Measurements from ENCODE around the gene FAM118B.

FAM118B gene

GRCh38 chr11:126256216-126256615 is 44.6 kb downstream of the FAM118B start:
- Mint-ChIP-seq H3K27me3 (no peaks in the 10 kb centered on the region), H3K4me3 (no peak overlapping the region), H3K4me1 (ENCODE audit: low read depth) (peaks cover 3% of the 10 kb centered on the region), H3K36me3 (ENCODE audit: low read depth) (peaks cover 87% of the 10 kb centered on the region), H3K9me3 (no peaks in the 10 kb centered on the region), H3K27ac (no peak overlapping the region)
- intact Hi-C loops (cut with micrococcal nuclease) = no loop called here

- Mint-ChIP-seq H3K4me1 (ENCODE audit: low read depth) (peaks cover 5% of the 10 kb centered on the region), H3K27ac (no peak overlapping the region), H3K36me3 (ENCODE audit: low read depth) (peaks cover 87% of the 10 kb centered on the region), H3K27me3 (no peaks in the 10 kb centered on the region), H3K4me3 (no peak overlapping the region), H3K9me3 (no peaks in the 10 kb centered on the region)
- intact Hi-C loops (cut with micrococcal nuclease) = no loop called here
These were observed 45.6 kb downstream of the FAM118B start for GRCh38 chr11:126257144-126257543.

- H3K36me3 Mint-ChIP-seq (ENCODE audit: low read depth) = peaks cover 87% of the 10 kb centered on the region
- H3K4me1 Mint-ChIP-seq (ENCODE audit: low read depth) = peaks cover 5% of the 10 kb centered on the region
- intact Hi-C loops (cut with micrococcal nuclease) = no loop called here
- H3K27me3 Mint-ChIP-seq = no peaks in the 10 kb centered on the region
- H3K4me3 Mint-ChIP-seq = no peak overlapping the region
- no peak overlapping the region for H3K27ac Mint-ChIP-seq
- H3K9me3 Mint-ChIP-seq = no peaks in the 10 kb centered on the region
These were observed 46.2 kb downstream of the FAM118B start for GRCh38 chr11:126257764-126258163.

GRCh38 chr11:126262216-126262615 is 50.6 kb downstream of the FAM118B start:
- intact Hi-C loops (cut with micrococcal nuclease) = no loop called here
- no peak overlapping the region for H3K4me3 Mint-ChIP-seq
- no peaks in the 10 kb centered on the region for H3K27me3 Mint-ChIP-seq
- H3K36me3 Mint-ChIP-seq (ENCODE audit: low read depth) = peaks cover 87% of the 10 kb centered on the region
- H3K27ac Mint-ChIP-seq = no peak overlapping the region
- H3K4me1 Mint-ChIP-seq (ENCODE audit: low read depth) = peaks cover 21% of the 10 kb centered on the region
- no peaks in the 10 kb centered on the region for H3K9me3 Mint-ChIP-seq

GRCh38 chr11:126263489-126263888 is 51.9 kb downstream of the FAM118B start:
- no peaks in the 10 kb centered on the region for H3K9me3 Mint-ChIP-seq

GRCh38 chr11:126265811-126266210 is 54.2 kb downstream of the FAM118B start:
- no peaks in the 10 kb centered on the region for H3K27me3 Mint-ChIP-seq
- H3K9me3 Mint-ChIP-seq = no peaks in the 10 kb centered on the region
- H3K4me1 Mint-ChIP-seq (ENCODE audit: low read depth) = peaks cover 33% of the 10 kb centered on the region
- H3K27ac Mint-ChIP-seq = no peak overlapping the region
- no peak overlapping the region for H3K4me3 Mint-ChIP-seq
- peaks cover 86% of the 10 kb centered on the region for H3K36me3 Mint-ChIP-seq (ENCODE audit: low read depth)
- intact Hi-C loops (cut with micrococcal nuclease) = loop anchor here (5.0 kb wide), 1 partner anchor 36 kb away; the partner anchor contains the start of gene DCPS

More at GRCh38 chr11:126263489-126263888, 51.9 kb downstream of the FAM118B start:
- peaks cover 27% of the 10 kb centered on the region for H3K4me1 Mint-ChIP-seq (ENCODE audit: low read depth)
- peaks cover 89% of the 10 kb centered on the region for H3K36me3 Mint-ChIP-seq (ENCODE audit: low read depth)
- intact Hi-C loops (cut with micrococcal nuclease) = no loop called here
- H3K27ac Mint-ChIP-seq = no peak overlapping the region
- no peak overlapping the region for H3K4me3 Mint-ChIP-seq
- no peaks in the 10 kb centered on the region for H3K27me3 Mint-ChIP-seq

GRCh38 chr11:126267650-126268049 is 56.1 kb downstream of the FAM118B start:
- Mint-ChIP-seq H3K4me1 (ENCODE audit: low read depth) (peaks cover 28% of the 10 kb centered on the region), H3K27me3 (no peaks in the 10 kb centered on the region), H3K36me3 (ENCODE audit: low read depth) (peaks cover 71% of the 10 kb centered on the region), H3K4me3 (peak overlapping the region; percentile 94), H3K27ac (peak overlapping the region; percentile 98), H3K9me3 (no peaks in the 10 kb centered on the region)
- intact Hi-C loops (cut with micrococcal nuclease) = loop anchor here (1.0 to 5.0 kb wide), 3 partner anchors 35 to 675 kb away; partner anchors contain the start of genes DCPS and STT3A

- Mint-ChIP-seq H3K9me3 (no peaks in the 10 kb centered on the region), H3K27ac (peak overlapping the region; percentile 98), H3K36me3 (ENCODE audit: low read depth) (peaks cover 71% of the 10 kb centered on the region), H3K4me3 (peak overlapping the region; percentile 94), H3K4me1 (ENCODE audit: low read depth) (peaks cover 28% of the 10 kb centered on the region), H3K27me3 (no peaks in the 10 kb centered on the region)
- intact Hi-C loops (cut with micrococcal nuclease) = loop anchor here (1.0 to 5.0 kb wide), 3 partner anchors 34 to 676 kb away; partner anchors contain the start of genes DCPS and STT3A
These were observed 56.8 kb downstream of the FAM118B start for GRCh38 chr11:126268361-126268707.

GRCh38 chr11:126268708-126269579 is 57.4 kb downstream of the FAM118B start, which contains the start of the genes FOXRED1 and SRPRA:
Gene FOXRED1, plus strand, starts transcription at chr11:126269154. Its CDS starts 53 bp downstream, at chr11:126269207.
Gene SRPRA, minus strand, starts transcription at chr11:126268895. Its CDS starts 91 bp downstream, at chr11:126268804.
- Mint-ChIP-seq H3K27me3 (no peaks in the 10 kb centered on the region), H3K4me3 (peak within 1 kb of the TSS; percentile 94), H3K36me3 (ENCODE audit: low read depth) (peaks cover 71% of the 10 kb centered on the region), H3K9me3 (no peaks in the 10 kb centered on the region), H3K27ac (peak within 1 kb of the TSS; percentile 98), H3K4me1 (ENCODE audit: low read depth) (peaks cover 28% of the 10 kb centered on the region)
- intact Hi-C loops (cut with micrococcal nuclease) = loop anchor here (1.0 to 5.0 kb wide), 5 partner anchors 14 to 676 kb away; partner anchors contain the start of genes DCPS, FAM118B, RPUSD4 and STT3A

- Mint-ChIP-seq H3K4me3 (no peak overlapping the region), H3K27ac (no peak overlapping the region), H3K36me3 (ENCODE audit: low read depth) (peaks cover 59% of the 10 kb centered on the region), H3K4me1 (ENCODE audit: low read depth) (peaks cover 33% of the 10 kb centered on the region), H3K27me3 (no peaks in the 10 kb centered on the region), H3K9me3 (no peaks in the 10 kb centered on the region)
- intact Hi-C loops (cut with micrococcal nuclease) = no loop called here
These were observed 65.7 kb downstream of the FAM118B start for GRCh38 chr11:126277322-126277721.

- intact Hi-C loops (cut with micrococcal nuclease) = no loop called here
- Mint-ChIP-seq H3K4me3 (no peak overlapping the region), H3K27ac (no peak overlapping the region), H3K36me3 (ENCODE audit: low read depth) (peaks cover 55% of the 10 kb centered on the region), H3K9me3 (no peaks in the 10 kb centered on the region), H3K27me3 (no peaks in the 10 kb centered on the region), H3K4me1 (ENCODE audit: low read depth) (peaks cover 37% of the 10 kb centered on the region)
These were observed 66.2 kb downstream of the FAM118B start for GRCh38 chr11:126277780-126278179.

GRCh38 chr11:126279191-126279590 is 67.6 kb downstream of the FAM118B start:
- Mint-ChIP-seq H3K27me3 (no peaks in the 10 kb centered on the region), H3K4me1 (ENCODE audit: low read depth) (peaks cover 47% of the 10 kb centered on the region), H3K9me3 (no peaks in the 10 kb centered on the region), H3K27ac (no peak overlapping the region), H3K36me3 (ENCODE audit: low read depth) (peaks cover 48% of the 10 kb centered on the region), H3K4me3 (no peak overlapping the region)
- intact Hi-C loops (cut with micrococcal nuclease) = no loop called here

- H3K9me3 Mint-ChIP-seq = no peaks in the 10 kb centered on the region
- H3K36me3 Mint-ChIP-seq (ENCODE audit: low read depth) = peaks cover 34% of the 10 kb centered on the region
- intact Hi-C loops (cut with micrococcal nuclease) = loop anchor here (5.0 kb wide), 1 partner anchor 68 kb away; the partner anchor contains the start of genes FAM118B and RPUSD4
- no peaks in the 10 kb centered on the region for H3K27me3 Mint-ChIP-seq
- peak overlapping the region; percentile 93 for H3K27ac Mint-ChIP-seq
- no peak overlapping the region for H3K4me3 Mint-ChIP-seq
- H3K4me1 Mint-ChIP-seq (ENCODE audit: low read depth) = peaks cover 58% of the 10 kb centered on the region
These were observed 69.0 kb downstream of the FAM118B start for GRCh38 chr11:126280595-126280994.

- Mint-ChIP-seq H3K9me3 (no peaks in the 10 kb centered on the region), H3K27ac (peak overlapping the region; percentile 93), H3K36me3 (ENCODE audit: low read depth) (peaks cover 28% of the 10 kb centered on the region), H3K4me1 (ENCODE audit: low read depth) (peaks cover 53% of the 10 kb centered on the region), H3K27me3 (no peaks in the 10 kb centered on the region), H3K4me3 (no peak overlapping the region)
- intact Hi-C loops (cut with micrococcal nuclease) = loop anchor here (5.0 kb wide), 1 partner anchor 69 kb away; the partner anchor contains the start of genes FAM118B and RPUSD4
These were observed 69.7 kb downstream of the FAM118B start for GRCh38 chr11:126281245-126281644.
